Measurements from ENCODE around the gene SLC39A5.
"Not testable (repeated sequence)": the region's sequence is repeated elsewhere in the genome, so short reads cannot be mapped to it uniquely, and the experiment has no call there.

DNA sequence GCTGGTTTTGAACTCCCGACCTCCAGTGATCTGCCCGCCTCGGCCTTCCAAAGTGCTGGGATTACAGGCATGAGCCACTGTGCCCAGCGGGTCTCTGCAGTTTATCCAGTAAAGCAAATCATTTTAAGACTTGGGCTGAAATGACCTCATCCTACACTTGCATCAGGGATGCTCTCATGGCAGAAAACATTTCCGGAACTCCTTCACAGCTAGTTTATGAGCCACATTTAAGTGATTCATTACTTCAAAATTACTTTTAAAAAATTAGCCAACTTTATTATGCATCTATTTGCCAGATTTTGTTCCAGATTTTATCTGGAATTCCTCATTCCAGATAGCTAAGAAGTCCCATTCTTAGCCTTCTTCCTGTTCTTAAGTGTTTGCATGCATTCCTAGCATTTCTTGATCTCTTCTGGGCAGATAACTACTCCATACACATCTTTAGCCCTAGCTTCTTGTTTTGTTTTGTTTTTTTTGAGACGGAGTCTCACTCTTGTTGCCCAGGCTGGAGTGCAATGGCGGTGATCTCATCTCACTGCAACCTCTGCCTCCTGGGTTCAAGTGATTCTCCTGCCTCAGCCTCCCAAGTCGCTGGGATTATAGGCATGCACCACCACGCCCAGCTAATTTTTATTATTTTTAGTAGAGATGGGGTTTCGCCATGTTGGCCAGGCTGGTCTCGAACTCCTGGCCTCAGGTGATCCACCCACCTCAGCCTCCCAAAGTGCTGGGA lies 32.9 kb upstream of the SLC39A5 start:
- not testable (repeated sequence) for TF ChIP-seq GLI4 (CRISPR knock-in tag; IDR thresholded peaks at IDR 0.05; ENCODE audit: borderline replicate concordance); CTCF (CRISPR knock-in tag; IDR thresholded peaks at IDR 0.05); EZH2 (conservative IDR thresholded peaks at IDR 0.05; ENCODE audit: low read depth, low read length); PPARG (CRISPR knock-in tag; conservative IDR thresholded peaks at IDR 0.05); CBX5 (CRISPR knock-in tag; IDR thresholded peaks at IDR 0.05; ENCODE audit: borderline replicate concordance); IKZF4 (CRISPR knock-in tag; IDR thresholded peaks at IDR 0.05; ENCODE audit: borderline replicate concordance, low read depth, not compliant biosample characterization); ZNF207 (IDR thresholded peaks at IDR 0.05; ENCODE audit: borderline replicate concordance); ZNF451 (CRISPR knock-in tag; IDR thresholded peaks at IDR 0.05); NBN (conservative IDR thresholded peaks at IDR 0.05)

Measured in HepG2 (cell line).